Measurements from ENCODE around the gene MYO3B.
"Not testable (repeated sequence)": the region's sequence is repeated elsewhere in the genome, so short reads cannot be mapped to it uniquely, and the experiment has no call there.

The MYO3B gene

GRCh38 chr2:170240629-170241028, 62.7 kb downstream of the MYO3B start:
- no peak for DNase-seq

DNA sequence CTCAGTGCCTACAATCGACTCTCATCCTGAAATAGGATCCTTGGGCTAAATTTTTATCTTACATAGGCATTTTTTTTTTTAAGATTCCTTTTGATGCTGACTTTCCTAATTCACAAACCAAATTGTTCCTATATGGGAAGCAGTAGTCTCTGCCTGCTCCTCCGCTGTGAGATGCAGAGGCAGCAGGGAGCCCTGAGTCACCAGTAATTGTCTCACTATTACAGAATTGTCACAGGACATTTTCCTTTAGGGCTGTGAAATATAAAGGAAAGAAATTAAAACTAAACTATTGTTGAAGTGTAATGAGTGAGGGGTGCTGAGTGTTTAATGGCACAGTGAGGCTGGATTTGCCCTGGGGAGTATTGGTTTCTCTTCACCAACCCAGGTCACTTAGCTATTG, 63.8 kb downstream of the MYO3B start:
- DNase-seq: no peak

DNA sequence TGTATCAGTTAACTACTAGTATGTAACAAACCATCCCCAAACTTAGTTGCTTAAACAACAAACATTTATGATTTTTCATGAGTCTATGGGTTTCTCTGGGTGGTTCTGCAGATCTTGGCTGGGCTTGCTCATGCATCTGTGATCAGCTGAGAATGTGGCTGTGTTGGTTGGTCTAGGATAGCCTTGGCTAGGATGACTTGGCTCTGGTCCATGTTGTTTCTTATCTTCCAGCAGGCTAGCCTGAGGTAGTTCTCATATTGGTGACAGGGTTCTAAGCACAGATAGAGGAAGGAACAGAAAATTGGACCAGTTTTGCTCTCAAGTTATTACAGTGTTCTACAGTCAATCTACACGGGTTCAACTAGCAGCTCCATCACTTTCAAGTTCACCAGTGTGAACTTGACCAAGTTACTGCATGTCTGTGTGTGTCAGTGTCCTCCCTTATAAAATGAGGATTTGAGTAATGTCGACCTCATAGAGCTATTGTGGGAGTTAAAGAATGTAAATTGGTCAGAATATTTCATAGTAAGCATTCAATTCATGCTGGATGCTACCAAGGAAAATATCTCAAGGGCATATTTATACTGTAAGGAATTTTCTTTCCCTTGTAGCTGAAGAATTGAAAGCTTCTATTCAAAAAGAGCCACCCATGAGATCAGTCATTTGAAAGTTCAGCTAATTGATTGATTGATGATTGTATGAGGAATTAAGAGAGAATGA, 65.3 kb downstream of the MYO3B start:
- DNase-seq: no peak

DNA sequence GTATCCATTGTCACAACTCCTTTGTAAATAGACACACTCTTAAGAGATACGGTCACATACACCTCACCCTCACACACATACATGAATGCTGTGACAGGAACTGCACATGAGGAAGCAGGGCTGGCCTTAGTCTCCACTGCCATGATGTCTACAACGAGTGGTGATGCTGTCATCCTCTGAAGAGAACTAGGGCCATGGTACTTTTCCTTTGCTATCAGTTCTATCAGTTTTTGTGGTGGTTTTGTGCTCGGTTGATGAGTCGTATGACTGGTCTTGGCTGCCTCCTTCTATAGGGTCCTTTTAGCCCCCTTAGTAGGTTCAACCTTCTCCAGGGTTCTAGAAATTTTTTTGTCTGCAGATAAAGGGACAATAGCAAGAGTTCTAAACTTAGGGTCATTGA, 66.0 kb downstream of the MYO3B start:
- DNase-seq: no peak

GRCh38 chr2:170244555-170244954, 66.6 kb downstream of the MYO3B start:
- DNase-seq: no peak

GRCh38 chr2:170245312-170245711, 67.4 kb downstream of the MYO3B start:
- DNase-seq: no peak

DNA sequence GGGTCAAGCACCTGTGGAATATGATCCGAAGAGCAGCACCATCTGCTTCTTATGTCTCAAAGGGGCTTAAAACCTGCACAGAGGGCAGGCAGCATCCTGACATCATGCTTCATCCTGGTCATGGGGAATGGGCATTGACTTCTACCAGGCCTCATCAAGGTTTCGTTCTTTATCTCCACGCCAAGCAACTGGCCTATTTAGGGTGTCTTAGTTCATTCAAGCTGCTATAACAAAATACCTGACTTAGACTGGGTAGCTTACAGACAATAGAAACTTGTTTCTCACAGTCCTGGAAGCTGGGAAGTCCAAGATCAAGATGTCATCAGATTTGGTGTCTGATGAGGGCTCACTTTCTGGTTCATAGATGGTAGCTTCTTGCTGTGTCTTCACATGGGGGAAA, 69.4 kb downstream of the MYO3B start:
- DNase-seq: no peak

DNA sequence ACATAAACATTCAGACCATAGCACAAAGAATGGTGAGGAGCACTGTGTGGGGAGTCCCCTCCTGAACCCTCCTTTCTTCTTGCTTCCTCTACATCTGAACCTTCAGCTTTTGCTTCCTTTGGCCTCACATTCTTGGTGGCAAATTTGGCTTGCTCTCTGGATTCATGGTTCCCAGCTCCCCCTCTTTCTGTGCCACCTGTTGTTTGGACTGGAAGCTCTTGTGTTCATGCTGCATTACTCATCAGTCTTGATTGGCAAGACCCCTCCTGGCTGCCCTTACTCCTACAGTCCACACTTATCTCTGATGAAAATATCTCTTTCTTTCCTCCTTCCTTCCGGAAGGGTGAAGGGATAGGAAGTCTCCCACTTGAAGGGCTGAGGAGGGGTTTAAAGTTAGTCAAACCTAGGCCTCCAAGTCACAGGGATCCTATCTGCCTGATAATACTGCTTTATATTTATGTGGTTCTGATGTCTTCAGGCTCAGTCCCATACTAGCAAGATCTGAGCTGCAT, 70.0 kb downstream of the MYO3B start:
- DNase-seq: peak; percentile 35

DNA sequence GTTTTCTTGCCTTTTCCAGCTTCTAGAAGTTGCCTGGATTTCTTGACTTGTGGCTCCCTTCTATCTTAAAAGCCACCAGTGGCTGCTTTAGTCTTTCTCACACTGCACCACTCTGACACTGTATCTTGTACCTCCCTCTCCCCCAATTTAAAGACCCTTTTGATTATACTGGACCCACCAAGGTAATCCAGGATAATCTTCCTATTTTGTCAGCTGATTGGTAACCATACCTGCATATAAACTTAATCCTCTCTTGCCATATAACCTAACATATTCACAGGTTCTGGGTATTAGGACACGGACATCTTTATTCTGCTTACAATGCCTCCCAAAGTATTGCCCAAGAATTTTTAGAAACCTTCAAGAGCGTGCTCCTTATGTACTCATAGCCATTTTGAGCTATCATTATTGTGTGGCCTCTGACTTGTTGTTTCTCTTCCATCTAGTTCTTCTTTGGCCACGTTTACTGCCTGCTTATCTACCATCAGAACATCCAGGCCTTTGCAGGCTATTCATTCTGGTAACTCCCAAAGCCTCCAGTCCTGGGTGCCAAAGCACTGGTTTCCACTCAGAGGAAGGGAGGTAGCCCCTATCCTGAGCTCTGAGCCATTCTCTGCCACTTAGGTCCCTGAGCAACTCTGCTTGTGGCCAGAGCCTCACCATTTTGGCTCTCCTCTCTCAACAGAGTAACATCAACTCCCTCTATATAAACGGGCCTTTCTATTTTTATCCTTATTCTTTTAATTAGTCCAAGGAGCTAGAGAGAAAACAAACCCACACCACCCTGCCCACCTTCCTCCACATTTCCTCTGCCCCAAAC, 70.8 kb downstream of the MYO3B start:
- DNase-seq: no peak

- no peak for DNase-seq
Measured at GRCh38 chr2:170249761-170250160, 71.8 kb downstream of the MYO3B start.

GRCh38 chr2:170250584-170250983, 72.6 kb downstream of the MYO3B start:
- DNase-seq: no peak

- DNase-seq: no peak
Measured at GRCh38 chr2:170252414-170252813, 74.5 kb downstream of the MYO3B start.

DNA sequence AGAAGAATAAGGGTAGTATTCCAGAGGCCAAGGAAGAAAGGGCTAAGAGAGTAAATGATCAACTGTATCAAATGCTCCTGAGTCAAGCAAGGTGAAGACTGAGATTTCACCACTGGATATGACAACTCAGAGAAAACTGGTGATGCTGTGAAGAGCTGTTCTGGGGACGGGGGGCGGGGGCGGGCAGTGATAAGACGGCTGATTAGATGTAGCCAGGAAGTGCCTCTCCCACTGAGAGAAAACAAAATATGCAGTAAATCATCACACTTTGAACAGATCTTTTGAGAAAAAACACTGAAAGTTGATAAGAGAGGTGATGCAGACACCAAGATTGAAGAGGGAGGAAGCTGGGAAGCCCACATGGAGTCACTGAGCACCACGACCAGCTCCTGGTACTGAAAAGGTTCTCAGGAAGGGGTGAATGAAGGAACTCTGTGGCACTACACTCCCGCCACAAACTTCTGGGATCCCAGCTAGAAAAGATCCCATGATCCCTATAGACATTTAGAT, 75.8 kb downstream of the MYO3B start:
- DNase-seq: peak; percentile 54

GRCh38 chr2:170254293-170254732, 76.4 kb downstream of the MYO3B start:
- DNase-seq: no peak

DNA sequence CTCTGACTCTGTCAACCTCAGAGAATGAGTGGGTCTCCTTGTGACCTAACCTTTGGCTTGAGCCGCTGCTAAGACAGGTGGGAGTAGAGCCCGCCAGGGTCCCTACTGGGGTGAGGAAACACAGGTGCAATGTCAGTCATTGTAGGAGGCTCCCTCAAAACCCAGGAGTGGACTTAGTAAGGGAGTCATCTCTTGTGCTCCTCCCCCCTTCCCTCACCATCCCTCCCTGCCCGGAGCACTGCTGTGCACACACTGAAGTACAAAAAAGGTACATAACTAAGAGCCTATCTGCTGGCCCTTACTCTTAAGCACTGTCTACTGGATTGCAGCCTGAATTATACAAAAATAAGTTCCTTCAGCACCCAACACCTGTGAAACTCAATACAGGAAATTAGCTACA, 77.2 kb downstream of the MYO3B start:
- no peak for DNase-seq

GRCh38 chr2:170255971-170256370, 78.0 kb downstream of the MYO3B start:
- DNase-seq: peak; percentile 67

GRCh38 chr2:170258382-170258781, 80.4 kb downstream of the MYO3B start:
- no peak for DNase-seq

DNA sequence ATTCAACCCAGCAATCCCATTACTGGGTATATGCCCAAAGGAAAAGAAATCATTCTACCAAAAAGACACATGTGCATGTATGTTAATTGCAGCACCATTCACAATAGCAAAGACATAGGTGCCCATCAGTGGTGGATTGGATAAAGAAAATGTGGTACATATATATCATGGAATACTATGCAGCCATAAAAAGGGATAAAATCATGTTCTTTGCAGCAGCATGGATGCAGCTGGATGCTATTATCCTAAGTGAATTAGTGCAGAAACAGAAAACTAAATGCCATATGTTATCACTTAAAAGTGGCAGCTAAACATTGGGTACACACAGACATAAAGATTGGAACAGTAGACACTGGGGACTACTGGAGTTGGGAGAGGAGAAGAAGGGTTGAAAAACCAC, 82.2 kb downstream of the MYO3B start:
- no peak for DNase-seq

GRCh38 chr2:170261566-170261965, 83.6 kb downstream of the MYO3B start:
- no peak for DNase-seq

GRCh38 chr2:170262343-170262742, 84.4 kb downstream of the MYO3B start:
- DNase-seq: no peak

- DNase-seq: no peak
Measured at GRCh38 chr2:170262806-170263205, 84.9 kb downstream of the MYO3B start.

DNA sequence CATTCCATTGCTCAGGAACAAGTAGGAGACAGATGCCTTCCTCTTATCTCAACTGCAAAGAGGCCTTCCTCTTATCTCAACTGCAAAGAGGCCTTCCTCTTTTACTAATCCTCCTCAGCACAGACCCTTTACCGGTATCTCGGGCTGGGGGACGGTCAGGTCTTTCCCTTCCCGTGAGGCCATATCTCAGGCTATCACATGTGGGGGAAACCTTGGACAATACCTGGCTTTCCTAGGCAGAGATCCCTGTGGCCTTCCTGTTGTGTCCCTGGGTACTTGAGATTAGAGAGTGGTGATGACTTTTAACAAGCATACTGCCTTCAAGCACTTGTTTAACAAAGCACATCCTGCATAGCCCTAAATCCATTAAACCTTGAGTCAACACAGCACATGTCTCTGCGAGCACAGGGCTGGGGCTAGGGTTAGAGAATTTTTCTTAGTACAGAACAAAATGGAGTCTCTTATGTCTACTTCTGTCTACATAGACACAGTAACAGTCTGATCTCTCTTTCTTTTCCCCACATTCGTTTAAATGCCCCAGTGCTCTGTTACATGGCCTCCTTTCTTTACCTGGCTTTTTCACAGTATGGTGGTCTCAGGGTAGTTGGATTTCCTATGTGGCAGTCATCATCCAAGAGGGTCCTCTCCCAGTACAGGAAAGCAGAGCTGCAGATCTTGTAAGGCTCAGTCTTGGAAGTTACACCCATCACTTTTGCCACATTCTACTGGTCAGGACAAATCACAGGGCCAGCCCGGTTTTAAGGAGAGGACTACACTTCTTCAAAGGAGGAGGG, 86.0 kb downstream of the MYO3B start:
- DNase-seq: not testable (repeated sequence)

GRCh38 chr2:170264522-170264860, 86.5 kb downstream of the MYO3B start:
- no peak for DNase-seq

All from NCI-H226 (cell line).